ENCODE results near the gene UNC80. TPM values are rescaled to one million over a fixed set of nuclear protein-coding genes. Genes with fewer than 3 reads are reported as not detected.

UNC80 gene
- total and polyA plus RNA-seq, 2 of the 13 experiments (the other 11 are each of a cell fraction or from before 2014, with no cell fraction given), result not detected

DNA sequence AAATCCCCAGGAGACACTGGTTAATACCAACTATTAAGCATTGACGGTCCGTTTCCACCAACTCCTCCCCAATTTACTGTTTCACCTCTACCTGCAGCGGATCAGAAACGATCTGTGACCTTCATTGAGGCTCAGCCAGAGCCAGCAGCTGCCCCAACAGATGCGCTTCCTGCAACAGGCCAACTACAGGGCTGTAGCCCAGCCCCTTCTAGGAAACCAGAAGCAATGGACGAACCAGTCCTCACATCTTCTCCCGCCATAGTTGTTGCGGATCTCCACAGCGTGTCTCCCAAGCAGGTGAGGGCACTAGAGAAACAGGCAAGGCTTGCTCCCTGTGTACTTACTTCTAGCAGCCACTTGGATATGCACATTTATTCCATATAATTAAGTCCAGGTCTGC lies 222.3 kb downstream of the UNC80 start:
- WGBS (ENCODE audit: low lambda C conversion rate), result 25% methylated on average over 9 of the region's 9 CpGs
- no peak overlapping the region for H3K27ac ChIP-seq (ENCODE audit: extremely low read length, insufficient read depth, low read length)
- no TSS peak for BruUV-seq (replicated peaks)
- H2AFZ ChIP-seq (ENCODE audit: low read length), result no peak overlapping the region
- FAIRE-seq, result no peak
- in situ Hi-C loops (cut with HindIII; ENCODE audit: extremely low pct_ligation_motif_present, low pct_unique_long_range_greater_than_20kb) (no loop called here), intact Hi-C loops (cut with micrococcal nuclease; ENCODE audit: unreplicated experiment) (no loop called here)
- H3K79me2 ChIP-seq (ENCODE audit: insufficient read depth, low read length), result no peaks in the 10 kb centered on the region
- H3K4me1 ChIP-seq (ENCODE audit: insufficient read depth, low read length), result no peaks in the 10 kb centered on the region
- no peaks in the 10 kb centered on the region for H3K36me3 ChIP-seq (replicated peaks in 1 of 2; ENCODE audit: control insufficient read depth in 1 of 2, insufficient read depth in 2 of 2, low read length in 2 of 2)
- DNase-seq (ENCODE audit: low spot score), result no peak
- H4K20me1 ChIP-seq (ENCODE audit: insufficient read depth, low read length), result no peaks in the 10 kb centered on the region
- no peak overlapping the region for H3K4me2 ChIP-seq (ENCODE audit: low read depth, low read length)
- ATAC-seq, result no peak; the same call in 2 of the 3 replicates
- POLR2A ChIA-PET, result no interaction called here
- CTCF ChIA-PET (ENCODE audit: low intra/inter-chr PET ratio, low total read pairs), result no interaction called here
- no peak overlapping the region for H3K4me3 ChIP-seq (replicated peaks in 1 of 3; ENCODE audit: insufficient read depth in 1 of 3, low read depth in 2 of 3, low read length in 3 of 3)
- H3K9ac ChIP-seq (ENCODE audit: insufficient read depth, low read depth, low read length), result no peak overlapping the region
- 0 out of 2 replicates have a peak, but pooled peaks have one; percentile 58 for TF ChIP-seq ZNF7 (CRISPR knock-in tag; IDR thresholded peaks at IDR 0.05)
- no peak for TF ChIP-seq NCOR1 (IDR thresholded peaks at IDR 0.05; ENCODE audit: borderline replicate concordance, low read length)
- peaks cover 1 to 5% of the 10 kb centered on the region in 2 experiments; a peak in 2 of 5 replicates for H3K27me3 ChIP-seq (ENCODE audit: control insufficient read depth in 1 of 2, insufficient read depth in 2 of 2, low read length in 2 of 2)
- H3K9me3 ChIP-seq (ENCODE audit: low read length), result no peaks in the 10 kb centered on the region

DNA sequence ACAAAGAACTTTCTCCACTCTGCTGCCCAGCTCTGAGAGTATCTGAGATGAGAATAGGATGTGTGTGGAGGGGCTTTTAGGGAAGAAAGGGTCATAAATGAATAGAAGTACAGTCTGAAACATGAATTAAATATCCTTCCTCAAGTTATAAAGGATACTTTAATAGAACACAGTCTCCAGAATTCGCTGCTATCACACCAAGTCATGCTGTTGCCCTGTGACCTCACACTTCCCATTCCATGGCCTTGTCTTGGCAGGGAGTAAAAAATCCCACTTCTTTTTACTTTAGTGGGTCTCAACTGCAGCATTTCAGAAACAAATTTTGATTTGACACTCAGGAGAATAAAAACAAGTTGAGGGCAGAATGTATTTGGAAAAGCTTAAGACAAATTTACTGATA lies 227.0 kb downstream of the UNC80 start:
- no peaks in the 10 kb centered on the region for H3K9me3 ChIP-seq (ENCODE audit: low read length)
- WGBS (ENCODE audit: low lambda C conversion rate), result 0% methylated on average over 1 of the region's 1 CpG
- intact Hi-C loops (cut with micrococcal nuclease; ENCODE audit: unreplicated experiment) (no loop called here), in situ Hi-C loops (cut with HindIII; ENCODE audit: extremely low pct_ligation_motif_present, low pct_unique_long_range_greater_than_20kb) (no loop called here)
- TF ChIP-seq, protein P1, sequence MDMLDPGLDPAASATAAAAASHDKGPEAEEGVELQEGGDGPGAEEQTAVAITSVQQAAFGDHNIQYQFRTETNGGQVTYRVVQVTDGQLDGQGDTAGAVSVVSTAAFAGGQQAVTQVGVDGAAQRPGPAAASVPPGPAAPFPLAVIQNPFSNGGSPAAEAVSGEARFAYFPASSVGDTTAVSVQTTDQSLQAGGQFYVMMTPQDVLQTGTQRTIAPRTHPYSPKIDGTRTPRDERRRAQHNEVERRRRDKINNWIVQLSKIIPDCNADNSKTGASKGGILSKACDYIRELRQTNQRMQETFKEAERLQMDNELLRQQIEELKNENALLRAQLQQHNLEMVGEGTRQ (IDR thresholded peaks at IDR 0.05; ENCODE audit: low read depth, low read length), result no peak
- TF ChIP-seq, protein P1 (CRISPR knock-in tag; IDR thresholded peaks at IDR 0.05; ENCODE audit: borderline replicate concordance), result no peak
- TF ChIP-seq, protein P2, sequence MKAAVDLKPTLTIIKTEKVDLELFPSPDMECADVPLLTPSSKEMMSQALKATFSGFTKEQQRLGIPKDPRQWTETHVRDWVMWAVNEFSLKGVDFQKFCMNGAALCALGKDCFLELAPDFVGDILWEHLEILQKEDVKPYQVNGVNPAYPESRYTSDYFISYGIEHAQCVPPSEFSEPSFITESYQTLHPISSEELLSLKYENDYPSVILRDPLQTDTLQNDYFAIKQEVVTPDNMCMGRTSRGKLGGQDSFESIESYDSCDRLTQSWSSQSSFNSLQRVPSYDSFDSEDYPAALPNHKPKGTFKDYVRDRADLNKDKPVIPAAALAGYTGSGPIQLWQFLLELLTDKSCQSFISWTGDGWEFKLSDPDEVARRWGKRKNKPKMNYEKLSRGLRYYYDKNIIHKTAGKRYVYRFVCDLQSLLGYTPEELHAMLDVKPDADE (CRISPR knock-in tag; IDR thresholded peaks at IDR 0.05), result no peak
- TF ChIP-seq ZNF33A (CRISPR knock-in tag; IDR thresholded peaks at IDR 0.05; ENCODE audit: borderline replicate concordance) (no peak), ZNF224 (CRISPR knock-in tag; IDR thresholded peaks at IDR 0.05) (no peak), ZNF776 (CRISPR knock-in tag; IDR thresholded peaks at IDR 0.05) (no peak), ZNF256 (CRISPR knock-in tag; conservative IDR thresholded peaks at IDR 0.05) (no peak), ZKSCAN8 (CRISPR knock-in tag; IDR thresholded peaks at IDR 0.05; ENCODE audit: borderline replicate concordance) (no peak), ZNF598 (CRISPR knock-in tag; IDR thresholded peaks at IDR 0.05; ENCODE audit: borderline replicate concordance) (no peak)
- no peak overlapping the region for H3K4me2 ChIP-seq (ENCODE audit: low read depth, low read length)
- no peak overlapping the region for H2AFZ ChIP-seq (ENCODE audit: low read length)
- ATAC-seq, result no peak
- FAIRE-seq, result no peak
- no peak overlapping the region for H3K4me3 ChIP-seq (replicated peaks in 1 of 3; ENCODE audit: insufficient read depth in 1 of 3, low read depth in 2 of 3, low read length in 3 of 3)
- H3K4me1 ChIP-seq (ENCODE audit: insufficient read depth, low read length), result peaks cover 12% of the 10 kb centered on the region
- ChIA-PET POLR2A (no interaction called here), CTCF (ENCODE audit: low intra/inter-chr PET ratio, low total read pairs) (no interaction called here)
- H3K27ac ChIP-seq (ENCODE audit: extremely low read length, insufficient read depth, low read length), result no peak overlapping the region
- H3K36me3 ChIP-seq (replicated peaks in 1 of 2; ENCODE audit: control insufficient read depth in 1 of 2, insufficient read depth in 2 of 2, low read length in 2 of 2), result no peaks in the 10 kb centered on the region
- BruUV-seq (replicated peaks), result no TSS peak
- H3K79me2 ChIP-seq (ENCODE audit: insufficient read depth, low read length), result peaks cover 12% of the 10 kb centered on the region
- peaks cover 0 to 1% of the 10 kb centered on the region in 2 experiments; a peak in 1 of 5 replicates for H3K27me3 ChIP-seq (ENCODE audit: control insufficient read depth in 1 of 2, insufficient read depth in 2 of 2, low read length in 2 of 2)
- DNase-seq (ENCODE audit: low spot score), result no peak
- no peak overlapping the region for H3K9ac ChIP-seq (ENCODE audit: insufficient read depth, low read depth, low read length)
- H4K20me1 ChIP-seq (ENCODE audit: insufficient read depth, low read length), result no peaks in the 10 kb centered on the region
